PC-9 (cell line): Measurements from ENCODE around the gene ZNF628. TPM values are rescaled to one million over a fixed set of nuclear protein-coding genes. Genes with fewer than 3 reads are reported as not detected.

Experiments used
- BruUV-seq: library from RNA; stranded (reverse); fragments of 400-500 nt; replicated peaks from 2 replicates; lab custom pipeline; 2021; lab: Mats Ljungman, UMichigan
- CTCF ChIA-PET: fragments of 300-600 bp; sonication (Branson Sonifier 250); formaldehyde crosslinking; loops from one replicate; lab custom pipeline; 2022; ENCODE audit warnings: antibody characterized with exemption; lab: Charles Lee
- POLR2A ChIA-PET: fragments of 300-600 bp; sonication (Branson Sonifier 250); formaldehyde crosslinking; loops from one replicate; lab custom pipeline; 2022; ENCODE audit warnings: antibody characterized with exemption; ENCODE audit not compliant: unreplicated experiment; lab: Charles Lee
- DNase-seq, 2 experiments: peaks; one replicate each; pipeline versions ENCODE4 v3.0.0 to v3.0.0-alpha.2; 2015 to 2022; ENCODE audit warnings: mixed read lengths in 1 of 2
- H2AFZ ChIP-seq: fragments of 200-600 bp; sonication (generic); 2 replicates; pipeline ENCODE4 v1.8.1; 2017; ENCODE audit warnings: antibody characterized with exemption
- H3F3A ChIP-seq: fragments of 200-600 bp; sonication (generic); 2 replicates; pipeline ENCODE4 v1.8.1; 2017; ENCODE audit warnings: antibody characterized with exemption, mild to moderate bottlenecking, low read depth; ENCODE audit not compliant: insufficient read depth
- H3K27ac ChIP-seq: fragments of 200-600 bp; sonication (generic); 2 replicates; pipeline ENCODE4 v1.6.1; 2016; ENCODE audit warnings: mixed run types
- H3K27me3 ChIP-seq: fragments of 200-600 bp; sonication (generic); 2 replicates; pipeline ENCODE4 v1.6.1; 2016; ENCODE audit warnings: low read depth, mixed run types; ENCODE audit not compliant: insufficient read depth
- H3K36me3 ChIP-seq: fragments of 200-600 bp; sonication (generic); 2 replicates; pipeline ENCODE4 v1.6.1; 2016; ENCODE audit warnings: low read depth, mixed run types
- H3K4me1 ChIP-seq: fragments of 200-600 bp; sonication (generic); replicated peaks from 2 replicates; pipeline ENCODE4 v1.6.1; 2016; ENCODE audit warnings: mixed run types; ENCODE audit not compliant: insufficient read depth
- H3K4me2 ChIP-seq: fragments of 200-600 bp; sonication (generic); 2 replicates; pipeline ENCODE4 v1.6.1; 2017; ENCODE audit warnings: mixed run types
- H3K4me3 ChIP-seq: fragments of 200-600 bp; sonication (generic); 2 replicates; pipeline ENCODE4 v1.6.1; 2016; ENCODE audit warnings: mixed run types
- H3K79me2 ChIP-seq: fragments of 200-600 bp; sonication (generic); 2 replicates; pipeline ENCODE4 v1.6.1; 2017; ENCODE audit warnings: low read depth, mixed run types
- H3K9me2 ChIP-seq: fragments of 200-600 bp; sonication (generic); 2 replicates; pipeline ENCODE4 v1.8.1; 2017; ENCODE audit warnings: mild to moderate bottlenecking; ENCODE audit not compliant: insufficient read depth
- H3K9me3 ChIP-seq: fragments of 200-600 bp; sonication (generic); 2 replicates; pipeline ENCODE4 v1.8.1; 2016; ENCODE audit warnings: low read depth; ENCODE audit not compliant: insufficient read depth
- H4K20me1 ChIP-seq: fragments of 200-600 bp; sonication (generic); 2 replicates; pipeline ENCODE4 v1.8.1; 2017; ENCODE audit not compliant: insufficient read depth
- EZH2 ChIP-seq: fragments of 200-600 bp; sonication (generic); IDR thresholded peaks from 2 replicates; pipeline ENCODE4 v1.8.0; 2017; ENCODE audit warnings: antibody characterized with exemption, low read depth
- intact Hi-C: fragments of 100-400 bp; cut with micrococcal nuclease; formaldehyde crosslinking; loops from one replicate; pipeline ENCODE4 v1.10.0; 2022; ENCODE audit not compliant: unreplicated experiment
- total RNA-seq: library from RNA; stranded (reverse); gene quantifications from 2 replicates; pipeline ENCODE4 v1.2.3, GENCODE V29; 2021
- TF ChIP-seq, protein P1 (sequence below): fragments of 200-600 bp; sonication (generic); conservative IDR thresholded peaks from 2 replicates; pipeline ENCODE4 v1.6.1; 2017; ENCODE audit warnings: mixed run types, antibody characterized with exemption, mild to moderate bottlenecking, moderate library complexity

Gene ZNF628
- total RNA-seq, 1 experiment from 2014 or later, result 19.3 TPM

DNA sequence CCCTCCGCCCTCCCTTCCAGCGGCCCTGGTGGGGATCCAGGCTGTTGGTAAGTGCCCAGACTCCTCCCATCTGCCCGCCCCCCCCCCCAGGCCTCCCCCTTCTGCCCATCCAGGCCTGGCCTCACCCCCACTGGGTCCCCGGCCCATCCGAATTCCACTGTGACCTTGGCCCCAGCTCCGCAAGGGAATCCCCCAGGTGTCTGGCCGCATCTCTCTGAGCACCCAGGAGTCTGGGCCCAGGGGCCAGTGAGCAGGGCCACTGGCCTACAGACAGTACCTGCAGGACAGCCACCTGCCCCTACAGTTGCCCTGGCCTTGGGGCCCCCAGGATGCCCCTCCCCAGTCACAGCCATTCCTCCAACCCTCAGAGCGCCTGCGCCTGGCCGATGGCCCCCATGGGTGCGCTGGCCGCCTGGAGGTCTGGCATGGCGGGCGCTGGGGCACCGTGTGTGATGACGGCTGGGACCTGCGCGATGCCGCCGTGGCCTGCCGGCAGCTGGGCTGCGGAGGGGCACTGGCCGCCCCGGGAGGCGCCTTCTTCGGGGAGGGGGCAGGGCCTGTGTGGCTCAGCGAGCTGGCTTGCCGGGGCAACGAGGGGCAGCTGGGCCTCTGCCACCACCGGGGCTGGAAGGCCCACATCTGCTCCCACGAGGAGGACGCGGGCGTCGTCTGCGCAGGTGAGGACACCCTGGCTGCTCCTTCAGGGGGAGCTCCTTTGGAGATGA lies 12.7 kb downstream of the ZNF628 start:
- DNase-seq, result no peak
- TF ChIP-seq, protein P1, sequence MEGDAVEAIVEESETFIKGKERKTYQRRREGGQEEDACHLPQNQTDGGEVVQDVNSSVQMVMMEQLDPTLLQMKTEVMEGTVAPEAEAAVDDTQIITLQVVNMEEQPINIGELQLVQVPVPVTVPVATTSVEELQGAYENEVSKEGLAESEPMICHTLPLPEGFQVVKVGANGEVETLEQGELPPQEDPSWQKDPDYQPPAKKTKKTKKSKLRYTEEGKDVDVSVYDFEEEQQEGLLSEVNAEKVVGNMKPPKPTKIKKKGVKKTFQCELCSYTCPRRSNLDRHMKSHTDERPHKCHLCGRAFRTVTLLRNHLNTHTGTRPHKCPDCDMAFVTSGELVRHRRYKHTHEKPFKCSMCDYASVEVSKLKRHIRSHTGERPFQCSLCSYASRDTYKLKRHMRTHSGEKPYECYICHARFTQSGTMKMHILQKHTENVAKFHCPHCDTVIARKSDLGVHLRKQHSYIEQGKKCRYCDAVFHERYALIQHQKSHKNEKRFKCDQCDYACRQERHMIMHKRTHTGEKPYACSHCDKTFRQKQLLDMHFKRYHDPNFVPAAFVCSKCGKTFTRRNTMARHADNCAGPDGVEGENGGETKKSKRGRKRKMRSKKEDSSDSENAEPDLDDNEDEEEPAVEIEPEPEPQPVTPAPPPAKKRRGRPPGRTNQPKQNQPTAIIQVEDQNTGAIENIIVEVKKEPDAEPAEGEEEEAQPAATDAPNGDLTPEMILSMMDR, result no peak
- TF ChIP-seq EZH2, result no peak
- CTCF ChIA-PET, result interaction anchor here (0.8 kb wide), 1 partner anchor 137 kb away, joined by 10 read pairs; no protein-coding TSS in a partner anchor

GRCh38 chr19:55489711-55490477 lies 13.5 kb downstream of the ZNF628 start:
- TF ChIP-seq EZH2, result no peak
- TF ChIP-seq, protein P1, result no peak
- H3K79me2 ChIP-seq, result no peaks in the 10 kb centered on the region; the same call in 1 of the 2 replicates
- peaks cover 16% of the 10 kb centered on the region for H3K4me1 ChIP-seq
- H2AFZ ChIP-seq, result no peak overlapping the region
- H3K4me3 ChIP-seq, result no peak overlapping the region
- H3K4me2 ChIP-seq, result no peak overlapping the region
- no TSS peak for BruUV-seq
- H3K27ac ChIP-seq, result no peak overlapping the region
- ChIA-PET CTCF (no interaction called here), POLR2A (no interaction called here)
- no peaks in the 10 kb centered on the region for H3K9me2 ChIP-seq
- H3K9me3 ChIP-seq, result no peaks in the 10 kb centered on the region
- intact Hi-C loops, result no loop called here
- DNase-seq, result no peak
- H3K36me3 ChIP-seq, result no peaks in the 10 kb centered on the region
- H3K27me3 ChIP-seq, result peaks cover 3% of the 10 kb centered on the region; the same call in 1 of the 2 replicates
- H4K20me1 ChIP-seq, result no peaks in the 10 kb centered on the region
- H3F3A ChIP-seq, result peaks cover 14% of the 10 kb centered on the region; the same call in 1 of the 2 replicates

More for the DNA sequence above, 12.7 kb downstream of the ZNF628 start:
- no peaks in the 10 kb centered on the region for H3K9me3 ChIP-seq
- H3K27me3 ChIP-seq, result peaks cover 3% of the 10 kb centered on the region; the same call in 1 of the 2 replicates
- POLR2A ChIA-PET, result interaction anchor here (0.6 kb wide), 1 partner anchor 14 kb away, joined by 5 read pairs; no protein-coding TSS in a partner anchor
- no peak overlapping the region for H3K27ac ChIP-seq
- H3K4me1 ChIP-seq, result peaks cover 21% of the 10 kb centered on the region
- no peaks in the 10 kb centered on the region for H3K36me3 ChIP-seq
- H3K4me3 ChIP-seq, result no peak overlapping the region
- H2AFZ ChIP-seq, result no peak overlapping the region
- intact Hi-C loops, result no loop called here
- H3K79me2 ChIP-seq, result no peaks in the 10 kb centered on the region; the same call in 1 of the 2 replicates
- H3F3A ChIP-seq, result peaks cover 14% of the 10 kb centered on the region; the same call in 1 of the 2 replicates
- no TSS peak for BruUV-seq
- H3K9me2 ChIP-seq, result no peaks in the 10 kb centered on the region
- no peak overlapping the region for H3K4me2 ChIP-seq
- H4K20me1 ChIP-seq, result no peaks in the 10 kb centered on the region; the same call in 1 of the 2 replicates
